Measurements from ENCODE around the gene MEGF8. TPM values are rescaled to one million over a fixed set of nuclear protein-coding genes. Genes with fewer than 3 reads are reported as not detected.

Gene MEGF8
- total RNA-seq, 1 donor from 2014 or later: 75.7 TPM

GRCh38 chr19:42278452-42279154, 46.8 kb upstream of the MEGF8 start:
- Mint-ChIP-seq H3K27me3 (ENCODE audit: unreplicated experiment) (no peaks in the 10 kb centered on the region), H3K27ac (ENCODE audit: unreplicated experiment) (peak overlapping the region; percentile 96), H3K4me3 (ENCODE audit: unreplicated experiment) (peak overlapping the region; percentile 85), H3K36me3 (ENCODE audit: unreplicated experiment) (peaks cover 12% of the 10 kb centered on the region), H3K4me1 (ENCODE audit: unreplicated experiment) (peaks cover 65% of the 10 kb centered on the region), H3K9me3 (ENCODE audit: unreplicated experiment) (no peaks in the 10 kb centered on the region)
- no peak for DNase-seq (ENCODE audit: extremely low spot score, unreplicated experiment)
- no peak for TF ChIP-seq CTCF (IDR thresholded peaks at IDR 0.05)

GRCh38 chr19:42279155-42279901, 46.1 kb upstream of the MEGF8 start:
- H3K4me3 Mint-ChIP-seq (ENCODE audit: unreplicated experiment): peak overlapping the region; percentile 85
- peak overlapping the region; percentile 96 for H3K27ac Mint-ChIP-seq (ENCODE audit: unreplicated experiment)
- H3K27me3 Mint-ChIP-seq (ENCODE audit: unreplicated experiment): no peaks in the 10 kb centered on the region
- no peak for TF ChIP-seq CTCF (IDR thresholded peaks at IDR 0.05)
- peaks cover 65% of the 10 kb centered on the region for H3K4me1 Mint-ChIP-seq (ENCODE audit: unreplicated experiment)
- H3K9me3 Mint-ChIP-seq (ENCODE audit: unreplicated experiment): no peaks in the 10 kb centered on the region
- peaks cover 11% of the 10 kb centered on the region for H3K36me3 Mint-ChIP-seq (ENCODE audit: unreplicated experiment)
- no peak for DNase-seq (ENCODE audit: extremely low spot score, unreplicated experiment)

- Mint-ChIP-seq H3K4me3 (ENCODE audit: unreplicated experiment) (peak overlapping the region; percentile 85), H3K4me1 (ENCODE audit: unreplicated experiment) (peaks cover 63% of the 10 kb centered on the region), H3K27me3 (ENCODE audit: unreplicated experiment) (no peaks in the 10 kb centered on the region), H3K36me3 (ENCODE audit: unreplicated experiment) (peaks cover 4% of the 10 kb centered on the region), H3K9me3 (ENCODE audit: unreplicated experiment) (no peaks in the 10 kb centered on the region), H3K27ac (ENCODE audit: unreplicated experiment) (peak overlapping the region; percentile 96)
- peak; percentile 97 for TF ChIP-seq CTCF (IDR thresholded peaks at IDR 0.05)
- peak; percentile 98 for DNase-seq (ENCODE audit: extremely low spot score, unreplicated experiment)
Measured at GRCh38 chr19:42279902-42280814, 45.3 kb upstream of the MEGF8 start.

- H3K4me3 Mint-ChIP-seq (ENCODE audit: unreplicated experiment): peak overlapping the region; percentile 85
- H3K27me3 Mint-ChIP-seq (ENCODE audit: unreplicated experiment): no peaks in the 10 kb centered on the region
- H3K9me3 Mint-ChIP-seq (ENCODE audit: unreplicated experiment): no peaks in the 10 kb centered on the region
- no peak for TF ChIP-seq CTCF (IDR thresholded peaks at IDR 0.05)
- peak; percentile 88 for DNase-seq (ENCODE audit: extremely low spot score, unreplicated experiment)
- peaks cover 66% of the 10 kb centered on the region for H3K4me1 Mint-ChIP-seq (ENCODE audit: unreplicated experiment)
- no peak overlapping the region for H3K27ac Mint-ChIP-seq (ENCODE audit: unreplicated experiment)
- H3K36me3 Mint-ChIP-seq (ENCODE audit: unreplicated experiment): peaks cover 3% of the 10 kb centered on the region
Measured at GRCh38 chr19:42280815-42281145, 44.7 kb upstream of the MEGF8 start.
